PC-3 (cell line): ENCODE measurements around the gene POU2F1. TPM values are rescaled to one million over a fixed set of nuclear protein-coding genes. Genes with fewer than 3 reads are reported as not detected.
A peak's percentile ranks its signal among the peaks of the same experiment; 100 is the strongest.

ENCODE experiments used
- ATAC-seq: fragments of 200-7000 bp; cut with Tn5 transposase; 2 replicates; pipeline ENCODE4 v1.9.1; 2020; ENCODE audit warnings: mild to moderate bottlenecking, moderate library complexity
- BruUV-seq: library from RNA; stranded (reverse); fragments of 400-500 nt; replicated peaks from 2 replicates; lab custom pipeline; 2021; lab: Mats Ljungman, UMichigan
- CTCF ChIA-PET: fragments of 300-600 bp; sonication (Branson Sonifier 250); formaldehyde crosslinking; loops from one replicate; lab custom pipeline; 2022; ENCODE audit warnings: antibody characterized with exemption; lab: Charles Lee
- POLR2A ChIA-PET: fragments of 300-600 bp; sonication (Branson Sonifier 250); formaldehyde crosslinking; loops from one replicate; lab custom pipeline; 2022; ENCODE audit warnings: antibody characterized with exemption; ENCODE audit not compliant: unreplicated experiment; lab: Charles Lee
- DNase-seq: peaks from one replicate; pipeline ENCODE4 v3.0.0-alpha.2; 2015
- H2AFZ ChIP-seq: fragments of 300-600 bp; sonication (generic); 2 replicates; pipeline ENCODE4 v1.6.0; 2016; ENCODE audit warnings: antibody characterized with exemption, low read length
- H3F3A ChIP-seq: fragments of 300-600 bp; sonication (generic); one replicate; pipeline ENCODE4 v1.6.0; 2017; ENCODE audit warnings: antibody characterized with exemption, low read length, control low read depth, mild to moderate bottlenecking; ENCODE audit not compliant: unreplicated experiment
- H3K27ac ChIP-seq: fragments of 300-600 bp; sonication (generic); 2 replicates; pipeline ENCODE4 v1.5.1; 2016; ENCODE audit warnings: mild to moderate bottlenecking, low read length
- H3K27me3 ChIP-seq: fragments of 300-600 bp; sonication (generic); 2 replicates; pipeline ENCODE4 v1.6.1; 2016; ENCODE audit warnings: low read length, mixed read lengths
- H3K36me3 ChIP-seq: fragments of 300-600 bp; sonication (generic); 2 replicates; pipeline ENCODE4 v1.6.1; 2016; ENCODE audit warnings: low read depth, mixed run types, low read length, mixed read lengths
- H3K4me1 ChIP-seq: fragments of 300-600 bp; sonication (generic); 2 replicates; pipeline ENCODE4 v1.5.1; 2016; ENCODE audit warnings: low read length; ENCODE audit not compliant: insufficient read depth
- H3K4me2 ChIP-seq: fragments of 300-600 bp; sonication (generic); 2 replicates; pipeline ENCODE4 v1.6.0; 2016; ENCODE audit warnings: low read length
- H3K4me3 ChIP-seq: fragments of 300-600 bp; sonication (generic); 2 replicates; pipeline ENCODE4 v1.5.1; 2016; ENCODE audit warnings: mild to moderate bottlenecking, low read length, mixed read lengths
- H3K79me2 ChIP-seq: fragments of 300-600 bp; sonication (generic); 2 replicates; pipeline ENCODE4 v1.6.1; 2017; ENCODE audit warnings: low read length, mixed read lengths
- H3K9ac ChIP-seq: fragments of 300-600 bp; sonication (generic); 2 replicates; pipeline ENCODE4 v1.6.0; 2016; ENCODE audit warnings: mild to moderate bottlenecking, low read length
- H3K9me2 ChIP-seq: fragments of 300-600 bp; sonication (generic); replicated peaks from 2 replicates; pipeline ENCODE4 v1.6.1; 2016; ENCODE audit warnings: mixed run types, low read length, mixed read lengths
- H3K9me3 ChIP-seq: fragments of 300-600 bp; sonication (generic); 2 replicates; pipeline ENCODE4 v1.6.1; 2016; ENCODE audit warnings: low read length, mixed read lengths
- H4K20me1 ChIP-seq: fragments of 300-600 bp; sonication (generic); 2 replicates; pipeline ENCODE4 v1.6.1; 2016; ENCODE audit warnings: low read length, mixed read lengths
- EZH2 ChIP-seq: fragments of 300-600 bp; sonication (generic); IDR thresholded peaks from one replicate; pipeline ENCODE4 v1.6.1; 2017; ENCODE audit warnings: antibody characterized with exemption, mild to moderate bottlenecking, low read length; ENCODE audit not compliant: unreplicated experiment
- EZH2phosphoT487 ChIP-seq: fragments of 300-600 bp; sonication (generic); IDR thresholded peaks from 2 replicates; pipeline ENCODE4 v1.6.1; 2018; ENCODE audit warnings: mild to moderate bottlenecking, antibody characterized with exemption, low read length, borderline replicate concordance
- intact Hi-C: fragments of 100-400 bp; cut with micrococcal nuclease; formaldehyde crosslinking; loops from 2 replicates; pipeline ENCODE4 v1.9.0; 2023
- total RNA-seq: library from RNA; depleted of rRNA; stranded (reverse); fragments of >200 nt; gene quantifications from 2 replicates; pipeline ENCODE4 v1.2.3, GENCODE V29; 2014
- TF ChIP-seq, protein P1 (sequence below): fragments of 300-600 bp; sonication (generic); conservative IDR thresholded peaks from 2 replicates; pipeline ENCODE4 v1.5.1; 2017; ENCODE audit warnings: antibody characterized with exemption, low read depth, mild to moderate bottlenecking, low read length

Gene POU2F1
- total RNA-seq, 1 experiment from 2014 or later, result 8.7 TPM

GRCh38 chr1:167225920-167226319 is 5.2 kb downstream of the POU2F1 start:
- ATAC-seq, result no peak
- Histone ChIP-seq H3K79me2 (peaks cover 95% of the 10 kb centered on the region), H3K9me2 (no peaks in the 10 kb centered on the region), H4K20me1 (peaks cover 39% of the 10 kb centered on the region), H3F3A (no peaks in the 10 kb centered on the region), H2AFZ (no peak overlapping the region), H3K27me3 (no peaks in the 10 kb centered on the region), H3K4me1 (peaks cover 32% of the 10 kb centered on the region), H3K9ac (no peak overlapping the region), H3K4me3 (no peak overlapping the region), H3K36me3 (no peaks in the 10 kb centered on the region), H3K4me2 (no peak overlapping the region), H3K9me3 (no peaks in the 10 kb centered on the region), H3K27ac (no peak overlapping the region)
- ChIA-PET POLR2A (no interaction called here), CTCF (interaction anchor here (0.8 kb wide), 1 partner anchor 117 kb away, joined by 3 read pairs; no protein-coding TSS in a partner anchor)
- no peak for DNase-seq
- no TSS peak for BruUV-seq
- intact Hi-C loops, result no loop called here
- TF ChIP-seq, protein P1, sequence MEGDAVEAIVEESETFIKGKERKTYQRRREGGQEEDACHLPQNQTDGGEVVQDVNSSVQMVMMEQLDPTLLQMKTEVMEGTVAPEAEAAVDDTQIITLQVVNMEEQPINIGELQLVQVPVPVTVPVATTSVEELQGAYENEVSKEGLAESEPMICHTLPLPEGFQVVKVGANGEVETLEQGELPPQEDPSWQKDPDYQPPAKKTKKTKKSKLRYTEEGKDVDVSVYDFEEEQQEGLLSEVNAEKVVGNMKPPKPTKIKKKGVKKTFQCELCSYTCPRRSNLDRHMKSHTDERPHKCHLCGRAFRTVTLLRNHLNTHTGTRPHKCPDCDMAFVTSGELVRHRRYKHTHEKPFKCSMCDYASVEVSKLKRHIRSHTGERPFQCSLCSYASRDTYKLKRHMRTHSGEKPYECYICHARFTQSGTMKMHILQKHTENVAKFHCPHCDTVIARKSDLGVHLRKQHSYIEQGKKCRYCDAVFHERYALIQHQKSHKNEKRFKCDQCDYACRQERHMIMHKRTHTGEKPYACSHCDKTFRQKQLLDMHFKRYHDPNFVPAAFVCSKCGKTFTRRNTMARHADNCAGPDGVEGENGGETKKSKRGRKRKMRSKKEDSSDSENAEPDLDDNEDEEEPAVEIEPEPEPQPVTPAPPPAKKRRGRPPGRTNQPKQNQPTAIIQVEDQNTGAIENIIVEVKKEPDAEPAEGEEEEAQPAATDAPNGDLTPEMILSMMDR, result no peak; the same call in 1 of the 2 replicates
- no peak for TF ChIP-seq EZH2
- TF ChIP-seq EZH2phosphoT487, result no peak

- POLR2A ChIA-PET, result no interaction called here
- H3K27me3 ChIP-seq, result no peaks in the 10 kb centered on the region
- no TSS peak for BruUV-seq
- no peak overlapping the region for H3K27ac ChIP-seq
- peaks cover 26% of the 10 kb centered on the region for H3K4me1 ChIP-seq
- H3K79me2 ChIP-seq, result peaks cover 99% of the 10 kb centered on the region
- peak; percentile 19 for DNase-seq
- H3K4me3 ChIP-seq, result no peak overlapping the region
- H4K20me1 ChIP-seq, result peaks cover 34% of the 10 kb centered on the region
- no peak overlapping the region for H3K9ac ChIP-seq
- H3K36me3 ChIP-seq, result no peaks in the 10 kb centered on the region
- intact Hi-C loops, result no loop called here
- no peak overlapping the region for H3K4me2 ChIP-seq
- no peaks in the 10 kb centered on the region for H3K9me3 ChIP-seq
- no peaks in the 10 kb centered on the region for H3K9me2 ChIP-seq
- no peak for ATAC-seq
- H3F3A ChIP-seq, result no peaks in the 10 kb centered on the region
- H2AFZ ChIP-seq, result no peak overlapping the region
- TF ChIP-seq EZH2phosphoT487, result no peak
- no peak for TF ChIP-seq EZH2
- TF ChIP-seq, protein P1, result no peak
- CTCF ChIA-PET, result no interaction called here
Observed at GRCh38 chr1:167227934-167228378, 7.3 kb downstream of the POU2F1 start.

GRCh38 chr1:167229719-167230385 is 9.2 kb downstream of the POU2F1 start:
- no peaks in the 10 kb centered on the region for H3F3A ChIP-seq
- intact Hi-C loops, result no loop called here
- H3K9me2 ChIP-seq, result no peaks in the 10 kb centered on the region
- ATAC-seq (peak; percentile 56), DNase-seq (peak; percentile 23)
- no peaks in the 10 kb centered on the region for H3K27me3 ChIP-seq
- H3K9ac ChIP-seq, result no peak overlapping the region
- no TSS peak for BruUV-seq
- H3K36me3 ChIP-seq, result no peaks in the 10 kb centered on the region
- H3K79me2 ChIP-seq, result peaks cover 98% of the 10 kb centered on the region
- no peak overlapping the region for H3K27ac ChIP-seq
- TF ChIP-seq EZH2phosphoT487 (no peak), EZH2 (no peak)
- TF ChIP-seq, protein P1, result no peak
- no peak overlapping the region for H2AFZ ChIP-seq
- no peak overlapping the region for H3K4me3 ChIP-seq
- ChIA-PET POLR2A (interaction anchor here (0.9 kb wide), 1 partner anchor 1841 kb away, joined by 5 read pairs; no protein-coding TSS in a partner anchor), CTCF (no interaction called here)
- peaks cover 36% of the 10 kb centered on the region for H4K20me1 ChIP-seq
- no peaks in the 10 kb centered on the region for H3K9me3 ChIP-seq
- no peak overlapping the region for H3K4me2 ChIP-seq
- H3K4me1 ChIP-seq, result peaks cover 14% of the 10 kb centered on the region
